OCI-LY1 (cell line): Measurements from ENCODE around the gene TRAF3IP1.

Source experiments
- H2AFZ ChIP-seq: fragments of 200-600 bp; sonication (generic), shearing (Covaris generic); 2 replicates; pipeline ENCODE4 v1.6.0; 2014; ENCODE audit warnings: antibody characterized with exemption, mild to moderate bottlenecking, low read length
- H3F3A ChIP-seq: fragments of 200-600 bp; sonication (generic), shearing (Covaris generic); 2 replicates; pipeline ENCODE4 v1.6.0; 2014; ENCODE audit warnings: mild to moderate bottlenecking, antibody characterized with exemption, low read length, moderate library complexity; ENCODE audit not compliant: insufficient read depth
- H3K27ac ChIP-seq: fragments of 200-600 bp; sonication (generic); 2 replicates; pipeline ENCODE4 v1.5.1; 2014; ENCODE audit warnings: low read length, mixed run types, mild to moderate bottlenecking, low read depth; ENCODE audit not compliant: poor library complexity, severe bottlenecking
- H3K27me3 ChIP-seq: fragments of 200-600 bp; sonication (generic); 2 replicates; pipeline ENCODE4 v1.6.0; 2014; ENCODE audit warnings: antibody characterized with exemption, mild to moderate bottlenecking, low read length, moderate library complexity; ENCODE audit not compliant: insufficient read depth
- H3K36me3 ChIP-seq: fragments of 200-600 bp; sonication (generic); 2 replicates; pipeline ENCODE4 v1.6.1; 2014; ENCODE audit warnings: mild to moderate bottlenecking, antibody characterized with exemption, low read length, moderate library complexity, mixed read lengths; ENCODE audit not compliant: insufficient read depth
- H3K4me1 ChIP-seq: fragments of 200-600 bp; sonication (generic); 2 replicates; pipeline ENCODE4 v1.5.1; 2014; ENCODE audit warnings: mild to moderate bottlenecking, low read length, moderate library complexity; ENCODE audit not compliant: insufficient read depth, severe bottlenecking
- H3K4me2 ChIP-seq: fragments of 200-600 bp; sonication (generic), shearing (Covaris generic); 2 replicates; pipeline ENCODE4 v1.6.1; 2014; ENCODE audit warnings: low read length
- H3K4me3 ChIP-seq: fragments of 200-600 bp; sonication (generic); 2 replicates; pipeline ENCODE4 v1.5.1; 2014; ENCODE audit warnings: low read length, low read depth, mild to moderate bottlenecking, mixed read lengths; ENCODE audit not compliant: poor library complexity, severe bottlenecking
- H3K79me2 ChIP-seq: fragments of 200-600 bp; shearing (Covaris generic); 2 replicates; pipeline ENCODE4 v1.6.1; 2016; ENCODE audit warnings: mixed run types, low read length, mixed read lengths; ENCODE audit not compliant: insufficient read depth
- H3K9ac ChIP-seq: fragments of 200-600 bp; sonication (generic), shearing (Covaris generic); 2 replicates; pipeline ENCODE4 v1.6.1; 2014; ENCODE audit warnings: mild to moderate bottlenecking, low read length, mixed read lengths
- H3K9me2 ChIP-seq: fragments of 200-600 bp; sonication (generic), shearing (Covaris generic); 2 replicates; pipeline ENCODE4 v1.6.1; 2014; ENCODE audit warnings: low read depth, mild to moderate bottlenecking, low read length, mixed read lengths
- H3K9me3 ChIP-seq: fragments of 200-600 bp; shearing (Covaris generic); 2 replicates; pipeline ENCODE4 v1.6.1; 2014; ENCODE audit warnings: low read length, mixed read lengths
- H4K20me1 ChIP-seq: fragments of 200-600 bp; sonication (generic), shearing (Covaris generic); 2 replicates; pipeline ENCODE4 v1.6.0; 2016; ENCODE audit warnings: mild to moderate bottlenecking, low read length; ENCODE audit not compliant: insufficient read depth
- EZH2 ChIP-seq: fragments of 200-600 bp; sonication (generic), shearing (Covaris generic); IDR thresholded peaks from 2 replicates; pipeline ENCODE4 v1.8.0; 2017; ENCODE audit warnings: borderline replicate concordance, mixed run types, mild to moderate bottlenecking, antibody characterized with exemption, low read length, moderate library complexity, mixed read lengths
- TF ChIP-seq, protein P1 (sequence below): fragments of 200-600 bp; sonication (generic), shearing (Covaris generic); IDR thresholded peaks from 2 replicates; pipeline ENCODE4 v1.5.1; 2017; ENCODE audit warnings: mild to moderate bottlenecking, antibody characterized with exemption, low read length, moderate library complexity, mixed read lengths

The TRAF3IP1 gene

GRCh38 chr2:238409341-238410199 lies 89.3 kb downstream of the TRAF3IP1 start:
- no peak overlapping the region for H3K4me3 ChIP-seq
- no peaks in the 10 kb centered on the region for H3K27me3 ChIP-seq
- H3K9ac ChIP-seq = no peak overlapping the region
- H3K36me3 ChIP-seq = no peaks in the 10 kb centered on the region
- no peaks in the 10 kb centered on the region for H3K9me3 ChIP-seq
- no peaks in the 10 kb centered on the region for H3K79me2 ChIP-seq
- TF ChIP-seq, protein P1, sequence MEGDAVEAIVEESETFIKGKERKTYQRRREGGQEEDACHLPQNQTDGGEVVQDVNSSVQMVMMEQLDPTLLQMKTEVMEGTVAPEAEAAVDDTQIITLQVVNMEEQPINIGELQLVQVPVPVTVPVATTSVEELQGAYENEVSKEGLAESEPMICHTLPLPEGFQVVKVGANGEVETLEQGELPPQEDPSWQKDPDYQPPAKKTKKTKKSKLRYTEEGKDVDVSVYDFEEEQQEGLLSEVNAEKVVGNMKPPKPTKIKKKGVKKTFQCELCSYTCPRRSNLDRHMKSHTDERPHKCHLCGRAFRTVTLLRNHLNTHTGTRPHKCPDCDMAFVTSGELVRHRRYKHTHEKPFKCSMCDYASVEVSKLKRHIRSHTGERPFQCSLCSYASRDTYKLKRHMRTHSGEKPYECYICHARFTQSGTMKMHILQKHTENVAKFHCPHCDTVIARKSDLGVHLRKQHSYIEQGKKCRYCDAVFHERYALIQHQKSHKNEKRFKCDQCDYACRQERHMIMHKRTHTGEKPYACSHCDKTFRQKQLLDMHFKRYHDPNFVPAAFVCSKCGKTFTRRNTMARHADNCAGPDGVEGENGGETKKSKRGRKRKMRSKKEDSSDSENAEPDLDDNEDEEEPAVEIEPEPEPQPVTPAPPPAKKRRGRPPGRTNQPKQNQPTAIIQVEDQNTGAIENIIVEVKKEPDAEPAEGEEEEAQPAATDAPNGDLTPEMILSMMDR = no peak
- H3F3A ChIP-seq = no peaks in the 10 kb centered on the region
- H4K20me1 ChIP-seq = no peaks in the 10 kb centered on the region
- H2AFZ ChIP-seq = no peak overlapping the region
- H3K4me2 ChIP-seq = no peak overlapping the region
- no peak overlapping the region for H3K27ac ChIP-seq
- no peaks in the 10 kb centered on the region for H3K9me2 ChIP-seq
- no peaks in the 10 kb centered on the region for H3K4me1 ChIP-seq

DNA sequence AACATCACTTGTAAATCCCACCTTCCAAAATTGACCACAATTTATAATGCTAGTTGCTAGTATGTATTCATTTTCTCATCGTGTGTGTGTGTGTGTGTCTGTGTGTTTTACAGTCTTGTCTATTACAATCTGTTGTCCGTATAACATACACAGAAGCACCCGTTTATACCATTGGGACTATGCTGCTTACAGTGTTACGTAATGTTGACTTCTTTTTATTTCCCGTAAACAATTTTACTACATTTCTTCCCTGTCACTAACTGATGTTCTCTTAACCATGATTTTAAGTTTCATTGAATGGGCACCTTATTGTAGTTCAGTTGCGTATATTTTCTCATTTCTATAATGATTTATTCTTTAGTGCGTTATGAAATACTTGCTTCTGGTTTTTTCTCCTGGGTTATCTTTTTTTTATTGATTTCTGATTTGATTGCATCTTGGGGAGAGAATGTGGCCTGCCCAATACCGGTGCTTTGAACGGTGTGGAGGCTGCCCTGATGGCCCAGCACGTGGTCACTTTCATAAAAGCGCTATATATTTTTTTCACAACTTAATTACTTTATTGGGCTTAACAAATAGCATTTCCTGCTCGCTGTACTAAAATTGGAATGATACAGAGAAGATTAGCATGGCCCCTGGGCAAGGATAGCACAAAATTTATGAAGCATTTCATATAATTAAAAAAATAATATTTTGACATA lies 91.9 kb downstream of the TRAF3IP1 start:
- H4K20me1 ChIP-seq = no peaks in the 10 kb centered on the region
- H3K9me3 ChIP-seq = peaks cover 16% of the 10 kb centered on the region; the same call in 1 of the 2 replicates
- H3K27ac ChIP-seq = no peak overlapping the region
- no peaks in the 10 kb centered on the region for H3F3A ChIP-seq
- TF ChIP-seq EZH2 = no peak
- TF ChIP-seq, protein P1 = no peak
- H3K4me1 ChIP-seq = no peaks in the 10 kb centered on the region
- no peaks in the 10 kb centered on the region for H3K9me2 ChIP-seq
- H2AFZ ChIP-seq = no peak overlapping the region
- H3K27me3 ChIP-seq = no peaks in the 10 kb centered on the region
- no peaks in the 10 kb centered on the region for H3K36me3 ChIP-seq
- no peaks in the 10 kb centered on the region for H3K79me2 ChIP-seq
- H3K9ac ChIP-seq = no peak overlapping the region
- no peak overlapping the region for H3K4me2 ChIP-seq
- no peak overlapping the region for H3K4me3 ChIP-seq

GRCh38 chr2:238413368-238413767 lies 93.0 kb downstream of the TRAF3IP1 start:
- no peak overlapping the region for H3K4me2 ChIP-seq
- TF ChIP-seq EZH2 = no peak
- TF ChIP-seq, protein P1 = no peak
- no peak overlapping the region for H3K9ac ChIP-seq
- no peak overlapping the region for H2AFZ ChIP-seq
- no peaks in the 10 kb centered on the region for H3K27me3 ChIP-seq
- H3K9me2 ChIP-seq = no peaks in the 10 kb centered on the region
- H3F3A ChIP-seq = no peaks in the 10 kb centered on the region
- no peaks in the 10 kb centered on the region for H3K4me1 ChIP-seq
- no peaks in the 10 kb centered on the region for H4K20me1 ChIP-seq
- no peaks in the 10 kb centered on the region for H3K36me3 ChIP-seq
- H3K4me3 ChIP-seq = no peak overlapping the region
- H3K9me3 ChIP-seq = peaks cover 16% of the 10 kb centered on the region; the same call in 1 of the 2 replicates
- H3K79me2 ChIP-seq = no peaks in the 10 kb centered on the region
- no peak overlapping the region for H3K27ac ChIP-seq
